GM12878 (cell line): Measurements from ENCODE around the gene ARL10. TPM values are rescaled to one million over a fixed set of nuclear protein-coding genes. Genes with fewer than 3 reads are reported as not detected.

Experiments used
- ATAC-seq: fragments of 200-7000 bp; cut with Tn5 transposase; 3 replicates; pipeline ENCODE4 v1.9.1; 2020; ENCODE audit warnings: mild to moderate bottlenecking, moderate library complexity
- BruUV-seq: library from RNA; stranded (reverse); fragments of 400-500 nt; replicated peaks from 2 replicates; lab custom pipeline; 2021; lab: Mats Ljungman, UMichigan
- CTCF ChIA-PET: fragments of 300-600 bp; sonication (Branson Sonifier 250); formaldehyde crosslinking; extraction: SDS; loops from one replicate; lab custom pipeline; 2021; ENCODE audit warnings: inconsistent platforms; lab: Yijun Ruan, JAX
- POLR2A ChIA-PET: fragments of 350-600 bp; formaldehyde crosslinking; extraction: SDS; loops from one replicate; lab custom pipeline; 2021; ENCODE audit warnings: inconsistent platforms; lab: Charles Lee
- RAD21 ChIA-PET: fragments of 300-600 bp; sonication (Branson Sonifier 250); formaldehyde crosslinking; loops from one replicate; lab custom pipeline; 2023; ENCODE audit warnings: antibody characterized with exemption; ENCODE audit not compliant: unreplicated experiment; lab: Charles Lee
- SMC1A ChIA-PET: fragments of 300-600 bp; sonication (Branson Sonifier 250); formaldehyde crosslinking; loops from one replicate; lab custom pipeline; 2023; ENCODE audit not compliant: unreplicated experiment, uncharacterized antibody; lab: Charles Lee
- DNase-seq: peaks from one replicate; pipeline ENCODE4 v3.0.0-alpha.2; 2011; ENCODE audit warnings: low read depth, low spot score
- FAIRE-seq: peaks from 3 replicates; lab custom pipeline; 2011; peaks lifted over from hg19 to GRCh38; lab: Jason Lieb, UNC
- H2AFZ ChIP-seq: 2 replicates; pipeline ENCODE4 v1.6.0; 2011; ENCODE audit warnings: low read depth, low read length, control low read depth; ENCODE audit not compliant: control insufficient read depth
- H3K27ac ChIP-seq: 2 replicates; pipeline ENCODE4 v1.5.1; 2011; ENCODE audit warnings: control low read depth; ENCODE audit not compliant: control insufficient read depth, insufficient read depth
- H3K27me3 ChIP-seq, 2 experiments: replicated peaks in 1 of 2; 2 replicates each; pipeline versions ENCODE4 v1.6.0 to v1.6.1; 2011; ENCODE audit warnings: low read length in 1 of 2; ENCODE audit not compliant: control insufficient read depth in 2 of 2, insufficient read depth in 2 of 2
- H3K36me3 ChIP-seq, 2 experiments: 2 replicates each; pipeline ENCODE4 v1.5.1; 2011; ENCODE audit warnings: low read length in 1 of 2; ENCODE audit not compliant: control insufficient read depth in 2 of 2, insufficient read depth in 2 of 2
- H3K4me1 ChIP-seq: 2 replicates; pipeline ENCODE4 v1.6.1; 2011; ENCODE audit warnings: mild to moderate bottlenecking, low read length, moderate library complexity, mixed read lengths; ENCODE audit not compliant: control insufficient read depth, insufficient read depth
- H3K4me2 ChIP-seq: 2 replicates; pipeline ENCODE4 v1.6.0; 2011; ENCODE audit warnings: control low read depth; ENCODE audit not compliant: control insufficient read depth, insufficient read depth
- H3K4me3 ChIP-seq: fragments of 200-600 bp; sonication (generic); 2 replicates; pipeline ENCODE4 v1.5.1; 2016
- H3K79me2 ChIP-seq: 2 replicates; pipeline ENCODE4 v1.6.0; 2011; ENCODE audit warnings: low read length; ENCODE audit not compliant: control insufficient read depth, insufficient read depth
- H3K9ac ChIP-seq: 2 replicates; pipeline ENCODE4 v1.8.0; 2011; ENCODE audit warnings: low read length, control low read depth, mixed read lengths; ENCODE audit not compliant: control insufficient read depth, insufficient read depth
- H3K9me3 ChIP-seq: replicated peaks from 3 replicates; pipeline ENCODE4 v1.5.1; 2011; ENCODE audit warnings: mild to moderate bottlenecking, low read length; ENCODE audit not compliant: control insufficient read depth, insufficient read depth
- H4K20me1 ChIP-seq: 2 replicates; pipeline ENCODE4 v1.6.0; 2011; ENCODE audit not compliant: control insufficient read depth, insufficient read depth
- BCL11A ChIP-seq: IDR thresholded peaks from 2 replicates; pipeline ENCODE4 v1.6.1; 2011; ENCODE audit warnings: low read depth, low read length
- BHLHE40 ChIP-seq, 2 experiments: fragments of 450-650 bp in 1 of 2; IDR thresholded peaks; 2 replicates each; pipeline ENCODE4 v1.6.1; 2011 to 2017; ENCODE audit warnings: low read depth in 2 of 2, borderline replicate concordance in 1 of 2, improper control_type of control experiment in 1 of 2, low read length in 1 of 2, mild to moderate bottlenecking in 1 of 2
- BRCA1 ChIP-seq: IDR thresholded peaks from 2 replicates; pipeline ENCODE4 v1.6.1; 2011; ENCODE audit warnings: low read depth, low read length, improper control_type of control experiment
- HDAC2 ChIP-seq: fragments of 200-600 bp; sonication (generic); IDR thresholded peaks from 2 replicates; pipeline ENCODE4 v1.6.1; 2017
- KAT2A ChIP-seq: conservative IDR thresholded peaks from 2 replicates; pipeline ENCODE4 v1.6.1; 2011; ENCODE audit warnings: low read depth, low read length; ENCODE audit not compliant: control insufficient read depth
- RAD51 ChIP-seq: fragments of 450-650 bp; IDR thresholded peaks from 2 replicates; pipeline ENCODE4 v1.6.1; 2016; ENCODE audit warnings: moderate library complexity, mild to moderate bottlenecking, inconsistent platforms
- SMARCA5 ChIP-seq: fragments of 450-650 bp; IDR thresholded peaks from 2 replicates; pipeline ENCODE4 v1.6.1; 2017; ENCODE audit warnings: mild to moderate bottlenecking
- SMC3 ChIP-seq: IDR thresholded peaks from 2 replicates; pipeline ENCODE4 v1.6.1; 2011; ENCODE audit warnings: low read length, improper control_type of control experiment, borderline replicate concordance
- SP1 ChIP-seq: IDR thresholded peaks from one replicate; pipeline ENCODE4 v1.6.1; 2011; ENCODE audit warnings: low read depth, low read length
- STAT1 ChIP-seq: fragments of 450-650 bp; conservative IDR thresholded peaks from 2 replicates; pipeline ENCODE4 v1.6.1; 2014; ENCODE audit warnings: antibody characterized with exemption, mild to moderate bottlenecking
- TCF3 ChIP-seq: IDR thresholded peaks from 2 replicates; pipeline ENCODE4 v1.6.1; 2012; ENCODE audit warnings: low read depth, mild to moderate bottlenecking, low read length, borderline replicate concordance; ENCODE audit not compliant: insufficient read depth
- ZBED1 ChIP-seq: IDR thresholded peaks from 2 replicates; pipeline ENCODE4 v1.6.1; 2016; ENCODE audit warnings: borderline replicate concordance
- ZNF217 ChIP-seq: fragments of 450-650 bp; IDR thresholded peaks from 2 replicates; pipeline ENCODE4 v1.6.1; 2017; ENCODE audit warnings: antibody characterized with exemption, mild to moderate bottlenecking
- ZNF274 ChIP-seq: IDR thresholded peaks from one replicate; pipeline ENCODE4 v1.8.0; 2011; ENCODE audit not compliant: insufficient read length, insufficient read depth
- WGBS: methylation state at CpG from one replicate; pipeline ENCODE4 v1.1.6; 2016; ENCODE audit warnings: low lambda C conversion rate; ENCODE audit not compliant: insufficient replicate concordance, insufficient coverage; ENCODE audit errors: missing lambda C conversion rate; 5-methylcytosine and 5-hydroxymethylcytosine counted together
- in situ Hi-C: fragments of 300-500 bp; cut with MboI; formaldehyde crosslinking; loops from 9 replicates; pipeline ENCODE4 v1.14.3; 2018; ENCODE audit warnings: mixed read lengths
- intact Hi-C: fragments of 100-400 bp; cut with micrococcal nuclease; formaldehyde crosslinking; loops from one replicate; pipeline ENCODE4 v1.14.2; 2022; ENCODE audit not compliant: unreplicated experiment
- polyA plus RNA-seq, 11 experiments: library from polyadenylated mRNA; depleted of rRNA in 4 of 11; unstranded in 6 of 11; stranded (reverse) in 5 of 11; fragments of >200 nt; fragmentation: Nextera tagmentation in 4 of 11; fragmentation: Illumina TruSeq in 1 of 11; extraction: Ambion mirVana in 4 of 11; extraction: Trizol in 1 of 11; gene quantifications; 1 replicate in 1 of 11; 2 replicates in 10 of 11; pipeline versions ENCODE4 v1.2.1 to v1.2.3, GENCODE V29; 2011 to 2016; ENCODE audit warnings: inconsistent platforms in 2 of 11, missing spikeins in 2 of 11, low read depth in 1 of 11
- total RNA-seq, 4 experiments: library from RNA; depleted of rRNA in 3 of 4; stranded (reverse); fragments of >200 nt in 3 of 4; fragmentation: Illumina TruSeq in 1 of 4; extraction: Trizol in 1 of 4; gene quantifications; 2 replicates each; pipeline versions ENCODE4 v1.2.1 to v1.2.3, GENCODE V29; 2013 to 2021
- TF ChIP-seq, protein P1 (sequence below): fragments of 450-650 bp; formaldehyde crosslinking; IDR thresholded peaks from 2 replicates; pipeline ENCODE4 v1.4.0; 2022; ENCODE audit warnings: mild to moderate bottlenecking, moderate library complexity
- TF ChIP-seq, protein P2 (sequence below): fragments of 450-650 bp; IDR thresholded peaks from 2 replicates; pipeline ENCODE4 v1.6.1; 2017; ENCODE audit warnings: low read depth, mild to moderate bottlenecking, moderate library complexity
- TF ChIP-seq, protein P3 (sequence below): fragments of 450-650 bp; IDR thresholded peaks from 2 replicates; pipeline ENCODE4 v1.6.1; 2018; ENCODE audit warnings: borderline replicate concordance, mild to moderate bottlenecking; ENCODE audit not compliant: partially characterized antibody
- TF ChIP-seq, protein P4 (sequence below): IDR thresholded peaks from 2 replicates; pipeline ENCODE4 v1.6.1; 2011; ENCODE audit warnings: low read depth, mild to moderate bottlenecking, low read length, moderate library complexity, borderline replicate concordance; ENCODE audit errors: extremely low read depth

The ARL10 gene
- total and polyA plus RNA-seq, 10 of the 15 experiments (the other 5 are each of a cell fraction or from before 2014, with no cell fraction given) = 0.44 to 6.4 (median 2.4) TPM

DNA sequence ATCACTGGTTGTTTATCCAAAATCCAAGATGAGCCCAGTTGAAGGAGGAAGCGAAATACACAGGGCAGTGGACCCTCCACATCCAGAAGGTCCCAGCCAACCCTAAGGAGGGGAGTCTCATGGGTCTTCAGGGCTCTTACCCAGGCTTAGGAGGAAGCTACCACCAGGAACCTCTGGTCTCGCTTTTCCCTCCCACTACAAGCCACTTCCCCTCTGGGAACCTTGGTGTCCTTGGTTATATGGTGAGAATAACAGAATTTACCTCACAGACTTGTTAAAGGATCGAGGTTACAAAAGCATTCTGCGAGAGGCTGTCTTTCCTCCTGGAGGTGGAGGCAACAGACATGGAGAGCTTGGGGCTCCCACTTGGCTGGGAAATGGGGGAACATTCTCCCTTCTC is 26.7 kb downstream of the ARL10 start:
- Histone ChIP-seq H2AFZ (no peak overlapping the region), H3K4me1 (0 out of 2 replicates have a peak, but pooled peaks cover 7% of the 10 kb centered on the region), H3K36me3 (peaks cover 3% of the 10 kb centered on the region in 2 experiments; a peak in 2 of 4 replicates), H3K9ac (no peak overlapping the region), H3K4me2 (no peak overlapping the region), H3K9me3 (no peaks in the 10 kb centered on the region), H3K79me2 (peaks cover 30% of the 10 kb centered on the region), H3K4me3 (no peak overlapping the region), H4K20me1 (no peaks in the 10 kb centered on the region), H3K27me3 (no peaks in the 10 kb centered on the region), H3K27ac (no peak overlapping the region)
- ATAC-seq (no peak), DNase-seq (no peak), FAIRE-seq (no peak)
- POLR2A ChIA-PET = interaction anchor here (1.4 kb wide), 1 partner anchor 41 kb away, joined by 4 read pairs; no protein-coding TSS in a partner anchor
- intact Hi-C loops = no loop called here
- RAD21 ChIA-PET = no interaction called here
- BruUV-seq = no TSS peak
- CTCF ChIA-PET = interaction anchor here (0.7 to 1.1 kb wide), 3 partner anchors 18 to 25 kb away, joined by 3 read pairs; no protein-coding TSS in a partner anchor
- SMC1A ChIA-PET = interaction anchor here (0.6 to 1.4 kb wide), 3 partner anchors 40 to 57 kb away, joined by 3 to 4 read pairs (median 3); partner anchors contain the start of gene FAF2
- WGBS = 97% methylated on average over 4 of the region's 4 CpGs
- in situ Hi-C loops = no loop called here
- TF ChIP-seq ZNF274 (no peak), BCL11A (no peak), BRCA1 (no peak), ZBED1 (no peak), KAT2A (no peak), SP1 (no peak), TCF3 (no peak), BHLHE40 (IDR thresholded peaks at IDR 0.05; ENCODE audit: borderline replicate concordance in 1 of 2, low read depth in 2 of 2, low read length in 1 of 2) (no peak), STAT1 (no peak), SMC3 (no peak), SMARCA5 (no peak), HDAC2 (no peak), ZNF217 (no peak), RAD51 (no peak)
- TF ChIP-seq, protein P1, sequence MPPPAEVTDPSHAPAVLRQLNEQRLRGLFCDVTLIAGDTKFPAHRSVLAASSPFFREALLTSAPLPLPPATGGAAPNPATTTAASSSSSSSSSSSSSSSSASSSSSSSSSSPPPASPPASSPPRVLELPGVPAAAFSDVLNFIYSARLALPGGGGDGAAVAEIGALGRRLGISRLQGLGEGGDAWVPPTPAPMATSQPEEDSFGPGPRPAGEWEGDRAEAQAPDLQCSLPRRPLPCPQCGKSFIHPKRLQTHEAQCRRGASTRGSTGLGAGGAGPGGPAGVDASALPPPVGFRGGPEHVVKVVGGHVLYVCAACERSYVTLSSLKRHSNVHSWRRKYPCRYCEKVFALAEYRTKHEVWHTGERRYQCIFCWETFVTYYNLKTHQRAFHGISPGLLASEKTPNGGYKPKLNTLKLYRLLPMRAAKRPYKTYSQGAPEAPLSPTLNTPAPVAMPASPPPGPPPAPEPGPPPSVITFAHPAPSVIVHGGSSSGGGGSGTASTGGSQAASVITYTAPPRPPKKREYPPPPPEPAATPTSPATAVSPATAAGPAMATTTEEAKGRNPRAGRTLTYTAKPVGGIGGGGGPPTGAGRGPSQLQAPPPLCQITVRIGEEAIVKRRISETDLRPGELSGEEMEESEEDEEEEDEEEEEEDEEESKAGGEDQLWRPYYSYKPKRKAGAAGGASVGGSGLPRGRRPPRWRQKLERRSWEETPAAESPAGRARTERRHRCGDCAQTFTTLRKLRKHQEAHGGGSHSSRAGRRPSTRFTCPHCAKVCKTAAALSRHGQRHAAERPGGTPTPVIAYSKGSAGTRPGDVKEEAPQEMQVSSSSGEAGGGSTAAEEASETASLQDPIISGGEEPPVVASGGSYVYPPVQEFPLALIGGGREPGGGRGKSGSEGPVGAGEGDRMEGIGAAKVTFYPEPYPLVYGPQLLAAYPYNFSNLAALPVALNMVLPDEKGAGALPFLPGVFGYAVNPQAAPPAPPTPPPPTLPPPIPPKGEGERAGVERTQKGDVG = no peak
- TF ChIP-seq, protein P2, sequence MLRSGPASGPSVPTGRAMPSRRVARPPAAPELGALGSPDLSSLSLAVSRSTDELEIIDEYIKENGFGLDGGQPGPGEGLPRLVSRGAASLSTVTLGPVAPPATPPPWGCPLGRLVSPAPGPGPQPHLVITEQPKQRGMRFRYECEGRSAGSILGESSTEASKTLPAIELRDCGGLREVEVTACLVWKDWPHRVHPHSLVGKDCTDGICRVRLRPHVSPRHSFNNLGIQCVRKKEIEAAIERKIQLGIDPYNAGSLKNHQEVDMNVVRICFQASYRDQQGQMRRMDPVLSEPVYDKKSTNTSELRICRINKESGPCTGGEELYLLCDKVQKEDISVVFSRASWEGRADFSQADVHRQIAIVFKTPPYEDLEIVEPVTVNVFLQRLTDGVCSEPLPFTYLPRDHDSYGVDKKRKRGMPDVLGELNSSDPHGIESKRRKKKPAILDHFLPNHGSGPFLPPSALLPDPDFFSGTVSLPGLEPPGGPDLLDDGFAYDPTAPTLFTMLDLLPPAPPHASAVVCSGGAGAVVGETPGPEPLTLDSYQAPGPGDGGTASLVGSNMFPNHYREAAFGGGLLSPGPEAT = no peak
- TF ChIP-seq, protein P3, sequence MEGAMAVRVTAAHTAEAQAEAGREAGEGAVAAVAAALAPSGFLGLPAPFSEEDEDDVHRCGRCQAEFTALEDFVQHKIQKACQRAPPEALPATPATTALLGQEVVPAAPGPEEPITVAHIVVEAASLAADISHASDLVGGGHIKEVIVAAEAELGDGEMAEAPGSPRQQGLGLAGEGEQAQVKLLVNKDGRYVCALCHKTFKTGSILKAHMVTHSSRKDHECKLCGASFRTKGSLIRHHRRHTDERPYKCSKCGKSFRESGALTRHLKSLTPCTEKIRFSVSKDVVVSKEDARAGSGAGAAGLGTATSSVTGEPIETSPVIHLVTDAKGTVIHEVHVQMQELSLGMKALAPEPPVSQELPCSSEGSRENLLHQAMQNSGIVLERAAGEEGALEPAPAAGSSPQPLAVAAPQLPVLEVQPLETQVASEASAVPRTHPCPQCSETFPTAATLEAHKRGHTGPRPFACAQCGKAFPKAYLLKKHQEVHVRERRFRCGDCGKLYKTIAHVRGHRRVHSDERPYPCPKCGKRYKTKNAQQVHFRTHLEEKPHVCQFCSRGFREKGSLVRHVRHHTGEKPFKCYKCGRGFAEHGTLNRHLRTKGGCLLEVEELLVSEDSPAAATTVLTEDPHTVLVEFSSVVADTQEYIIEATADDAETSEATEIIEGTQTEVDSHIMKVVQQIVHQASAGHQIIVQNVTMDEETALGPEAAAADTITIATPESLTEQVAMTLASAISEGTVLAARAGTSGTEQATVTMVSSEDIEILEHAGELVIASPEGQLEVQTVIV = no peak
- TF ChIP-seq, protein P4, sequence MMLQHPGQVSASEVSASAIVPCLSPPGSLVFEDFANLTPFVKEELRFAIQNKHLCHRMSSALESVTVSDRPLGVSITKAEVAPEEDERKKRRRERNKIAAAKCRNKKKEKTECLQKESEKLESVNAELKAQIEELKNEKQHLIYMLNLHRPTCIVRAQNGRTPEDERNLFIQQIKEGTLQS = no peak
